MM.1S (cell line): ENCODE measurements around the gene SEC61G.

Experiments used
- CTCF ChIP-seq: fragments of 300-600 bp; sonication (generic); IDR thresholded peaks from 2 replicates; pipeline ENCODE4 v1.5.1; 2016; ENCODE audit warnings: antibody characterized with exemption, low read length, mixed read lengths
- EZH2 ChIP-seq: fragments of 300-600 bp; sonication (generic); optimal IDR thresholded peaks from 2 replicates; pipeline ENCODE3; 2017; ENCODE audit warnings: low read depth, mild to moderate bottlenecking, antibody characterized with exemption, low read length, mixed read lengths

- TF ChIP-seq CTCF (no peak), EZH2 (no peak)
These were observed 47.0 kb downstream of the SEC61G start for GRCh38 chr7:54711900-54712595.
